ENCODE measurements around the gene HSF2BP. TPM values are rescaled to one million over a fixed set of nuclear protein-coding genes. Genes with fewer than 3 reads are reported as not detected.
"Not testable (repeated sequence)": the region's sequence is repeated elsewhere in the genome, so short reads cannot be mapped to it uniquely, and the experiment has no call there.

The HSF2BP gene
- total and polyA plus RNA-seq, 2 of the 8 experiments (the other 6 are each of a cell fraction or from before 2014, with no cell fraction given): 0.51 to 0.93 TPM

DNA sequence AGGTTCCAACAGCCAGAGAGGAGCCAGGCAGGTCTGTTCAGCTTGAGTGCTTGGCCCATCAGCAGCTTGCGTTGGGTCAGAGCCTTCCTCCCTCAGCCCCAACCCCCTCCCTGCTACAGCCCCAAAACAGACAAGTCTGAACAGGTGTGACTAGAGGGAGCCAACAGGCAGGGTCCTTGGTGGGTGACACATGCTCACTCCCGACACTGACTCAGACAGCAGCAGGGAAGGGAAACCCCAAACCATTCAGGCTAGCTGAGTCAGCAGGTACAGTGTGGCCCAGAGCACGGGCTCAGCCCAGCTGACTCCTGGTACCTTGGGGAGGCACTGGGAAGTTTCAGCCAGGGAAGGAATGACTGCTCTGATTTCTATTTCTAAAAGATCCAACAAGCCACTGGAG lies 148.6 kb downstream of the HSF2BP start:
- H4K8ac ChIP-seq (ENCODE audit: extremely low read depth, insufficient read depth, low read length); H3K36me3 ChIP-seq (ENCODE audit: control insufficient read depth in 2 of 4, insufficient read depth in 4 of 4, low read length in 3 of 4); H3K4me3 ChIP-seq (ENCODE audit: extremely low read depth in 1 of 4, insufficient read depth in 2 of 4, low read depth in 3 of 4, low read length in 4 of 4); H2AK5ac ChIP-seq (ENCODE audit: low read depth, low read length); FAIRE-seq; H4K20me1 ChIP-seq (replicated peaks in 1 of 2; ENCODE audit: control insufficient read depth in 1 of 2, insufficient read depth in 2 of 2, low read length in 2 of 2); H3K27ac ChIP-seq (ENCODE audit: low read depth, low read length); H2BK20ac ChIP-seq (ENCODE audit: low read length); H3K23ac ChIP-seq (ENCODE audit: insufficient read length); CTCF ChIA-PET (ENCODE audit: partially characterized antibody); H2BK5ac ChIP-seq (ENCODE audit: low read depth, low read length); H3K4me1 ChIP-seq (replicated peaks in 1 of 4; ENCODE audit: control insufficient read depth in 3 of 4, insufficient read depth in 4 of 4, low read length in 3 of 4); DNase-seq (ENCODE audit: low read depth in 1 of 2, low spot score in 2 of 2); H3K56ac ChIP-seq (replicated peaks; ENCODE audit: insufficient read length, low read depth, low read length); H3K79me1 ChIP-seq (ENCODE audit: low read depth, low read length); H4K5ac ChIP-seq (ENCODE audit: insufficient read length, low read depth, low read length); H3K79me2 ChIP-seq (ENCODE audit: control insufficient read depth in 1 of 2, insufficient read depth in 2 of 2, low read length in 2 of 2); H3K9me3 ChIP-seq (ENCODE audit: insufficient read depth in 2 of 2, low read depth in 1 of 2, low read length in 1 of 2); H3K27me3 ChIP-seq (replicated peaks in 1 of 4; ENCODE audit: control insufficient read depth in 3 of 4, extremely low read depth in 1 of 4, insufficient read depth in 3 of 4, low read length in 3 of 4); H3K18ac ChIP-seq (ENCODE audit: extremely low read depth, low read length); POLR2A ChIA-PET (ENCODE audit: partially characterized antibody); H3K4ac ChIP-seq (replicated peaks; ENCODE audit: insufficient read length, low read depth, low read length); H2AFZ ChIP-seq (ENCODE audit: low read length); H2BK12ac ChIP-seq (ENCODE audit: low read depth, low read length); H4K91ac ChIP-seq (replicated peaks; ENCODE audit: insufficient read length, low read length); H2BK120ac ChIP-seq (replicated peaks; ENCODE audit: low read depth, low read length); H3K4me2 ChIP-seq (ENCODE audit: insufficient read depth in 1 of 2, low read depth in 2 of 2, low read length in 2 of 2); H3K23me2 ChIP-seq (ENCODE audit: low read depth, low read length); H3K14ac ChIP-seq (ENCODE audit: insufficient read length); H2BK15ac ChIP-seq (ENCODE audit: low read length); H3K9ac ChIP-seq (replicated peaks in 1 of 4; ENCODE audit: extremely low read depth in 1 of 4, low read depth in 3 of 4, low read length in 3 of 4): not testable (repeated sequence)
- WGBS, 2 experiments (ENCODE audit: extremely low coverage in 1 of 2, insufficient coverage in 1 of 2, insufficient read length in 1 of 2, insufficient replicate concordance in 2 of 2, low coverage in 1 of 2, low lambda C conversion rate in 2 of 2, missing lambda C conversion rate in 1 of 2): no CpG with 5 or more reads among the region's 3 CpGs

DNA sequence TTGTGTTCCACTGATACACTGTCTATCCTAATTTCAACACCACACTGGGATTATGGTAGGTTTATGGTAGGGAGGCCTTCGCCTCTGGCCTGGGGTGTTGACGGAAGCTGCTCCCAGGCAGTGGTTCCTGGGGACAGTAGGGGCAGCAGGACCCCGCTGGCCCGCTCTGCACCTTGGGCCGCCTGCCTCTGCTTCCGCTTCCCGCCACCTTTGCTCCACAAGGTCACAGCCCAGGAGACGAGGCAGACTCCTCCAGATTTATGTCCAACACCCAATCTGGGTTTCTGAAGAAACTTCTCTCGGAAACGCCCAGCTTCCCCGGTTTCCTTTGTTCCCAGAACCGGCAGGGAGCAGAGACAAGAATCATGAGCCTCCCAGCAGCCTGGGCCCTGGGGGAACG lies 155.4 kb downstream of the HSF2BP start:
- H3K4me2 ChIP-seq (ENCODE audit: insufficient read depth in 1 of 2, low read depth in 2 of 2, low read length in 2 of 2); H4K5ac ChIP-seq (ENCODE audit: insufficient read length, low read depth, low read length); H4K91ac ChIP-seq (replicated peaks; ENCODE audit: insufficient read length, low read length); H3K4ac ChIP-seq (replicated peaks; ENCODE audit: insufficient read length, low read depth, low read length); DNase-seq (ENCODE audit: low read depth in 1 of 2, low spot score in 2 of 2); H2BK5ac ChIP-seq (ENCODE audit: low read depth, low read length); H4K8ac ChIP-seq (ENCODE audit: extremely low read depth, insufficient read depth, low read length); H3K9me3 ChIP-seq (ENCODE audit: insufficient read depth in 2 of 2, low read depth in 1 of 2, low read length in 1 of 2); H3K36me3 ChIP-seq (ENCODE audit: control insufficient read depth in 2 of 4, insufficient read depth in 4 of 4, low read length in 3 of 4); POLR2A ChIA-PET (ENCODE audit: partially characterized antibody); H3K9ac ChIP-seq (replicated peaks in 1 of 4; ENCODE audit: extremely low read depth in 1 of 4, low read depth in 3 of 4, low read length in 3 of 4); H3K23ac ChIP-seq (ENCODE audit: insufficient read length); H3K27ac ChIP-seq (ENCODE audit: low read depth, low read length); H3K56ac ChIP-seq (replicated peaks; ENCODE audit: insufficient read length, low read depth, low read length); H2BK15ac ChIP-seq (ENCODE audit: low read length); H3K23me2 ChIP-seq (ENCODE audit: low read depth, low read length); H3K18ac ChIP-seq (ENCODE audit: extremely low read depth, low read length); H2AFZ ChIP-seq (ENCODE audit: low read length); H3K4me1 ChIP-seq (replicated peaks in 1 of 4; ENCODE audit: control insufficient read depth in 3 of 4, insufficient read depth in 4 of 4, low read length in 3 of 4); H2BK20ac ChIP-seq (ENCODE audit: low read length); H3K14ac ChIP-seq (ENCODE audit: insufficient read length); H2BK120ac ChIP-seq (replicated peaks; ENCODE audit: low read depth, low read length); H3K4me3 ChIP-seq (ENCODE audit: extremely low read depth in 1 of 4, insufficient read depth in 2 of 4, low read depth in 3 of 4, low read length in 4 of 4); H3K79me1 ChIP-seq (ENCODE audit: low read depth, low read length); H2BK12ac ChIP-seq (ENCODE audit: low read depth, low read length); H3K27me3 ChIP-seq (replicated peaks in 1 of 4; ENCODE audit: control insufficient read depth in 3 of 4, extremely low read depth in 1 of 4, insufficient read depth in 3 of 4, low read length in 3 of 4); H3K79me2 ChIP-seq (ENCODE audit: control insufficient read depth in 1 of 2, insufficient read depth in 2 of 2, low read length in 2 of 2); CTCF ChIA-PET (ENCODE audit: partially characterized antibody); H2AK5ac ChIP-seq (ENCODE audit: low read depth, low read length); H4K20me1 ChIP-seq (replicated peaks in 1 of 2; ENCODE audit: control insufficient read depth in 1 of 2, insufficient read depth in 2 of 2, low read length in 2 of 2); FAIRE-seq: not testable (repeated sequence)
- WGBS, 2 experiments (ENCODE audit: extremely low coverage in 1 of 2, insufficient coverage in 1 of 2, insufficient read length in 1 of 2, insufficient replicate concordance in 2 of 2, low coverage in 1 of 2, low lambda C conversion rate in 2 of 2, missing lambda C conversion rate in 1 of 2): no CpG with 5 or more reads among the region's 13 CpGs
